ENCODE data around the gene CDK5R1.
"Not testable (repeated sequence)": the region's sequence is repeated elsewhere in the genome, so short reads cannot be mapped to it uniquely, and the experiment has no call there.

Gene CDK5R1

DNA sequence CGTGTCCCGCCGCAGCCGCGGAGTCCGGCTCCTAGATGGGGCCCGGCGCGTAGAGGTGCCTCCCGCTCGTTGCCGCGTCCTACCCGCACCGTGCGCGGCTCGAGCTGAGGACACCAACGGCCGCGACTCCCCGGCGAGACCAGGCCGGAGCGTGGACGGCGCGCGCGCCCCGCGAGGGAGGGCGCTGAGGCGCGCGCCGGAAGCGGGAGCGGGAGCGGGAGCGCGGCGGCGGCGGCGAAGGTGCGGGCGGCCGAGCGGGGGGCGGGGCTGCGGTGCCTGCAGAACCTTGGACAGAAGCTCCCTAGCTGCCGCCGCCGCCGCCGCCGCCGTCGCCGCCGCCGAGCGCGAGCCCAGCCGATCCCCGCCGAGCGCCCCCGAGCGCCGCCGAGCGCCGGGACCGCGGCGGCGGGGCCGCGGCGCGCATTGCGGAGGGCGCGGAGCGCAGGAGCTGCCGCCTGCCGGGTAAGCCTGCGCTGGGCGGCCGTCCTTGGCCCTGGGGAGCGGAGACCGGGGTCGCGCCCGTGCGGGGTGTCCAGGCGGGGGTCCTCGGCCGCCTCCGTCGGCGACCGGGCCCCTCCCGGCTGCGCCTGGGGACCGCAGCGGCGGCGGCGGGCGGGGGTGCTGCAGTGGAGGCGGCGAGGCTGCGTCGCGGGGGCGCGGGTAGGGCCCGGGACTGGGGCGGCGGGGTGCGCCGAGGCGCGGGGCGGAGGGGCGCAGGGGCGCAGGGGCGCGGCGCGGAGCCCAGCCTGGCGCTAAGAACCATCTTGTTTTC is at the start of gene CDK5R1:
Gene CDK5R1, plus strand, starts transcription at position 293 of the 772 bp plus-strand sequence. CDS start 628 bp downstream, outside the sequence.
- DNase-seq: peak; percentile 59

DNA sequence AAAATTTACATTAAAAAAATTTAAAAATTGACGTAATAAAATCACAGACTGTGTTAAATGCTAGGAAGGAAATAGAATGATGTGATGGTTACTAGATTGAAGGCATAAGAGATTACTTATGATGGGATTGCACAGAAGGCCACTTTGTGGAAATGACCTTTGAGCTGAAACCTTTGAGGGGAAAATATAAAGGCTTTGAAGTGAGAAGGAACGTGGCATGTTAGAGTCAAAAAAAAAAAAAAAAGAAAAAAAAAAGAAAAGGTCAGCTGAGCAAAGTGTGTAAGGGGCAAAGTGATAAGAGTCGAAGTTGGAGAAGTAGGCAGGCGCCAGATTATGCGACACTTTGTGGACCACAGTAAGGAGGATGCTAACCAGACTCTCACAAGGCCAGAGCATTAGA is 46.1 kb upstream of the CDK5R1 start:
- DNase-seq: no peak

DNA sequence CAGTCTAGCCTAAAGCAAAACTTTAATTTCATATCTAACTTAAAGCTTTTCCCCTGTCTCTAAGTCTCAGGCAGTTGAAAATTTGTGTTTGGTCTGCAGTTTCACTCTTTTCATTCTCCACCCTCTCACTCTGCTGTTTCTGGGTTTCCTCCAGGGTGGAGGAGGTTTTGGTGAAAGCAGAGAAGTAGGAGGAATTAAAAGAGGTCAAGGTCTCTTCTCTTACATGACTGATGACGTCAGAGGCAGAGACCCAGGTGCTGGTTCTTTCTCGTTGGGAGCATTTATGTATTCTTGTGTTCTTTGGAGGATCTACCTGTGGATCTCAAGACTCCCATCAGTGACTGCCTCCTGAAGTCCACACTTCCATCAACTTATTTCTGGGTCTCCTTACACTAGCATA is 44.9 kb upstream of the CDK5R1 start:
- no peak for DNase-seq

DNA sequence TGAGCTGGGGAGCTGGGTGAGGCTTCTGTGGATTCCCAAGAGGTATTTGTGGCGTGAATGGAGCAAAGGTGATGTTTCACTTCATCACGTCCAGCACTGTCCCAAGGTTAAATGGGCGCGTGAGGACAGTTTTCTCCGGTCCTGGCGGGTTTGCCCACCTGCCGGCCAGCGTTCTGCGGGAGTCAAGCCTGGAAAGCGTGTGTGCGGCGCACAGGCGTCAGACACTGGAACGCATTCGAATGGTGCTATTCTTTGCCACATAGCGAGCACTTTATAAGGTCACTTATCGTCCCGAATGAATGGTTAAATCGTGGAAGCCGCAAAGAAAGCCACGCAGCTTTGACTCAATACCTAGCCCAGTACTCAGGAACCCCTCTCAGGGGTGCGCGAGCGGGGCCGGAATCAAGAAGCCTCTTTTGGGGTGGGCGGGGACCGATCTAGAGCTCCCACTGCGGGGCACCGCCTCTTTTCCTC is 42.9 kb upstream of the CDK5R1 start:
- DNase-seq: no peak

DNA sequence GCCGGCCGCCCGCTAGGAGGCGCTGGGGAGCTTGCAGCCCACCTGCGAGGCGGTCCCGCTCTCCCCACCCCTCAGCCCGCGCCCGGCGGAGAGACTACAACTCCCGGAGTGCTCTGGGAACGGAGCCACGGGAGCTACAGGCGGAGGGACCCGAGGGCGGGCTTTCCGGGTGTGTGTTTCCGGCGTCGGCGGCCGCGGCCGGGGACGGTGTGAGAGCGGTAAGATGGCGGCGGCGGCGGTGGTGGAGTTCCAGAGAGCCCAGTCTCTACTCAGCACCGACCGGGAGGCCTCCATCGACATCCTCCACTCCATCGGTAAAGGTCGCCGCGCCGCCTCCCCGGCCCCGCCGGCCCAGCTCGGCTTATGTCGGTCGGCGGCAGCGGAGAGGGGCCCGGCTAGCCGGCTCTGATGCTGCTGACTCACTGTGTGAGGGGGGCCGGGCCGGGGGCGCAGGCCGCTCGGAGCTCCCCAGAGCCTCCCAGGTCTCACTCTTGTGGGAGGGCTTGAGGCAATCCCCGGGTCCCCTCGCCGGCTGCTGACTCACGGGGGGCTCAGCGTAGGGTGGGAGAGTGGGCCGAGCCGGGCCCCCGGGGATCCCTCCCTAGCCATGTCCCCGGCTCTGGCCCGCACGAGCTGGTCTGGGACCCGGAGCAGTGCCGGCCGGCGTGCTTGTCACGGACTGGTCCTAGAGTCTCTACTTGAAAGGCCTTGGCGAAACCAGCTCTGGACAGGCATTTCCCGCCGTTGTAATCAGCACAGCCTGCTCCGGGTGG is 42.3 kb upstream of the CDK5R1 start, which contains the start of gene PSMD11:
Gene PSMD11, plus strand, starts transcription at position 210 of the 773 bp plus-strand sequence. Its CDS starts 14 bp downstream, at position 224.
- peak; percentile 97 for DNase-seq

DNA sequence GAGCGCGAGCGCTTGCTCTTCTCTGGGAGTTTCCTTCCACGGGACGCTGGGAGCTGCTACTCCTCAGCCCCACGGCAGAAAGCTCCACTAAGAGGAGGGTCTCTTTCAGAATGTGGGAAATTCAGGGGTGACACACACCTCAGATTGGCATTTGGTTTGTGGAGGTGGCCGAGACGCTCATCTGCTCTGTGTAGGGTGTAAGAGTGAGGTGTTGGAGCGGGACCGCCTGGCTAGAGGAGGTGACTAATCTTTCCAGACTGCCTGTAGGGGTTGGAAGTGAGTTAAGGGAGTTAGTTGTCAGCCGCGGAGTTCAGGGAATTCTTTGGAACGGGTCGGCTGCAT is 41.7 kb upstream of the CDK5R1 start:
- DNase-seq: peak; percentile 57

DNA sequence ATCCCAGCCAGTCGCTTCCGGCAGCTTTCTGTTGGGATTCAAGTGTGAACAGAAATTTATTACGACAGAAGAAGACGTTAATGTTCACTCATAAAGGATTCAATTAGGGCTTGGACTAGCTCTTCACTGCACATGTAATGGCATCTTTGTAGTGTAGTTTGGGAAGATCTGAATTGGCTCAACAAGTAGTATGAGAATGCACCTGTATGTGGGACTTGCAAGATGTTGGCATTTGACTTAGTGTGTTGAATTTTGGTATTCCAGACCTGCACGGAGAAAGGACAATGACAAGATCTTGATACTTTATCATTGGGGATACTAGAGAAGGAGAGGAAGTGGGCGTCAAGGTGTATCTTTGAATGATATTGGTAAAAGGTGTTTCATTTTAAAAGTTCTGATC is 41.3 kb upstream of the CDK5R1 start:
- no peak for DNase-seq

DNA sequence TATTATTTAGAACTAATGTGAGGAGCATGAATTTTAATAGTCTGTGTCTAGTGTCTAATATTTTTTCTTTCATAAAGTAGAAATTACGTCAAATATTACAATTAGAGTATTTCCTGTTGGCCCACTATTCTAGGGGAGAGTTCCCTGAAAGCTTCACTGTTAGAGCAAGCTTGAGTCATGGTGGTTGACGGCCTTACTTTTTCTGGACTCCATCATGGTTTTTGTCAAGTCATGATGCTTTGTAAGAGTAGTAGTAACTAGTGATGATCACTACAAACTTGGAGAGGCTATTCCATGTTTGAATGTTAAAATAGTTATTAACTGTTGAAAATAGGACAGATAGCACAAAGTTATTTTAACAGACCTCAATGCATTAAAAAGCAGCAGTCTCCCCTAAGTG is 40.8 kb upstream of the CDK5R1 start:
- no peak for DNase-seq

DNA sequence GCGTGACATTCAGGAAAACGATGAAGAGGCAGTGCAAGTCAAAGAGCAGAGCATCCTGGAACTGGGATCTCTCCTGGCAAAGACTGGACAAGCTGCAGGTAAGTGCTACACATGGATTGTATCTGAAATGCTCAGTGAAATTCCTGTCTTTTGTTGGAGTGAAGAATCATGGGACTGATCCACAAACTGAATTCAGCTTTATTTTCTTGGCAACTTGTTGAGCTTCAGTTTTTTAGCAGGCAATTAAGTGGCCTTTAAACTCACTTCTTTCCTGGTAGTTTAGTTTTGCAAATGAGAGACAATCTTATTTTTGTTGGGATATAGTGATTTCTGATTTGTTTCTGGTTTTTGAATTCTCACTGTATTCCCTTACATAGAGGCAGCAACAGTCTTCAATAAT is 39.8 kb upstream of the CDK5R1 start:
- DNase-seq: no peak

DNA sequence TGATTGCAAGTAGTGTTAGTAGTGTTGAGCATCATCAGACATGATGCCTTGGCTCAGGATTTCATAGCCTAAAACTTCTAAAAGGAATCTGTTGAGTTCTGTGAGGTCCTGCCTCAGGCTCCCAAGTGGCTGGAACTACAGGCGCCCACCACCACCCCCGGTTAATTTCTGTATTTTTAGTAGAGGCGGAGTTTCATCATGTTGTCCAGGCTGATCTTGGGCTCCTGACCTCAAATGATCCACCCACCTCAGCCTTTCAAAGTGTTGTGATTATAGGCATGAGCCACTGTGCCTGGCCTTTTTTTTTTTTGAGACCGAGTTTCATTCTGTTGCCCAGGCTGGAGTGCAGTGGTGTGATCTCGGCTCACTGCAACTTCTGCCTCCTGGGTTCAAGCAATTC is 36.8 kb upstream of the CDK5R1 start:
- no peak for DNase-seq

DNA sequence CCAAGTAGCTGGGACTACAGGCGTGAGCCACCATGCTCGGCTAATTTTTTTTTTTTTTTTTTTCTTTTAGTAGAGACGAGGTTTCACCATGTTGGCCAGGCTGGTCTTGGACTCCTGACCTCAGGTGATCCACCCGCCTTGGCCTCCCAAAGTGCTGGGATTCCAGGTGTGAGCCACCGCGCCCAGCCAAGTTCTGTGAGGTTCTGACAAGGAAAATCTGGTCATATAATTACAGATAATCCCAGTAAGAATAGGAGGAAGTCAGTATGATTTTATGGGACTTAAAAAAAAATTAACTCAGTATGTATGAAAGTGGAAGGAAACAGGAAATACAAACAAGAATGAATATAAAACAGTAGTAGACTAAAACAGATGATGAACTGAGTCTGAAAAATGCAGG is 36.4 kb upstream of the CDK5R1 start:
- DNase-seq: not testable (repeated sequence)

DNA sequence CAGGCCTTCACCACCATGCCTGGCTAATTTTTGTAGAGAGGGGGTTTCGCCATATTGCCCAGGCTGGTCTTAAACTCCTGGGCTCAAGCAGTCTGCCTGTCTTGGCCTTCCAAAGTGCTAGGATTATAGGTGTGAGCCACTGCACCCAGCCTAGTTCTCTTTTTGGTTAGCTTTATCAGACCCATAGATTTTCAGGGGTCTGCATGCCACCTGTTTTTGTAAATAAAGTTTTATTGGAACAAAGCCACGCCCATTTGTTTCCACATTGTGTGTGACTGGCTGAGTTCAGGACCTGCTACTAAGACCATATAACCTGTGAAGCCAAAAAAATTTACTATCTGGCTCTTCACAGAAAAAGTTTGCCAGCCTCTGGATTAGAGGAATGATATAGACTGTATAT is 34.9 kb upstream of the CDK5R1 start:
- DNase-seq: no peak

DNA sequence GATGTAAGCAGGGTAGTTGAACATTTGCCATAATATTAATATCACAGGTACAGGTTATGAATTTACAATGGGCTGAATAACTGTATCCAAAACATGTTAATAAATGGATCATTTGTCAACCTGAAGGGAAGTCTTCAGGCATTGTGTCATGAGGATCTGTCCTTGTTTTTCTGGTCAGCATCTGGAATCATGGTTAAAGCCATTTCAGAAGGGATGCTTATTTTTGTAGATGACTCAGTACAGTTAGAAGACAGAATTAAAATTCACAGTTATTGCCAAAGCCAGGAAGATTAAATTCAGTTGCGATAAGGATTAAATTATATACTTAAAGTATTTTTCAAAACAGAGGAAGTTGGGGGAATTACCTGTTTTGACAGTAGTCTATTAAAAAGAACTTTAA is 34.5 kb upstream of the CDK5R1 start:
- DNase-seq: no peak

DNA sequence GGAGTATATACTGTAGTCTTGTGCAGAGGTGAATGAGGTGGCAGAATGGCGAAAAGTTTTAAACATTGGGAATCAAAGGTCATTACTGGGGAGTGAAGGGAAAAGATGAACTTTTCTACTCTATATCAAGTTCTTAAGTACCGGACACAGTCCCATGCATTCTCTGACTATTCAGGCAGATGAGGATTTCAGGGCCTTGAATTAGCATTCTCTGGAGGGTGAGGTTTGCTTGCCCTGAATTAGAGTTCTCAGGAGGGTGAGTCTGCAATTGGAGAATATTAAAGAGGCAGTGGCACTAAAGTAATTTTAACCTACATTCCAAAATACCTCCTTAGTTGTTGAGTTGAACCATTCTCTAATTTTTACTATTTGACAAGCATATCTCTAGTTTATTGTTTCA is 33.4 kb upstream of the CDK5R1 start:
- no peak for DNase-seq

DNA sequence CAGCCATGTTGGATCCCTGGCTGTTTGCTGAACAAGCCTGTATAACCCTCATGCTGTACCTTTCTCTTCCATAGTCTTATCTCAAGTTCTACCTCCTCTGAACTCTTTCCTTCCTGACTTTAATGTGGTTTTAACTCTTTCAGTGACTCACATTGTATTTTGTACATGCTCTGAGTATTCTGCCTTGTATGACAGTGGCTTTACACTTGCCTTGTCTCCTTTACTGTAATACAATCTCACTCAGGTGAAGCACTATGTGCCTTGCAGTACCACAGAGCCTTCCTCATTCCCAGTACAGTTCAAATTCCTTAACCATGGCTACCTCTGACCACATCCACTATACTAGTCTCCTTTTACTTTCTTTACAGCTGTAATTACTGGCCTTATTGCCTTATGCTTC is 28.4 kb upstream of the CDK5R1 start:
- DNase-seq: no peak

DNA sequence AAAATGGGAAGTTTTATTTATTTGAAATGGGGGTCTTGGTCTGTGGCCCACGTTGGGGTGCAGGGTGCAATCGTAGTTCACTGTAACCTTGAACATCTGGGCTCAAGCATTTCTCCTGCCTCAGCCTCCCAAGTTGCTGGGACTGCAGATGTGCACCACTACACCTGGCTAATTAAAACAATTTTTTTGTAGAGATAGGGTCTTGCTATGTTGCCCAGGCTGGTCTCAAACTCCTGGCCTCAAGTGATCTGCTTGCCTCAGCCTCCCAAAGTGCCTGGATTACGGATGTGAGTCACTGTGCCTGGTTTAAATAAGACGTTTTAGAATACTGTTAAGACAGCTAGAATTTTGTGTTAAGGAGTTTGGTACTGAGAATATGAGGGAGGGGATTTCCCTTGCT is 26.7 kb upstream of the CDK5R1 start:
- DNase-seq: no peak

DNA sequence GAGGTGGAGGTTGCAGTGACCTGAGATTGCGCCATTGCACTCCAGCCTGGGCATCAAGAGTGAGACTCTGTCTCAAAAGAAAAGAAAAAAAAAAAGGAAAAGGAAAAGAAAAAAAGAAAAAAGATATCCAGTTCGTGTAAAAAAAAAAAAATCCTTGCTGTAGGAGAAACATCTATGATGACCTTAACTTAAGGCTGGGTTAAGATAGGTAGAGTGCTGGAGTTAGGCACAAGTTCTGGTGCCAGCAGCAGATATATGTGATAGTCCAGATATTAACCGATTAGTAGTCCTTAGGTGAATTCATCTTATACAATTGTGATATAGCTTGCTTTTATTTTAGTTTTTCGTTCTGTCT is 25.3 kb upstream of the CDK5R1 start:
- DNase-seq: no peak

DNA sequence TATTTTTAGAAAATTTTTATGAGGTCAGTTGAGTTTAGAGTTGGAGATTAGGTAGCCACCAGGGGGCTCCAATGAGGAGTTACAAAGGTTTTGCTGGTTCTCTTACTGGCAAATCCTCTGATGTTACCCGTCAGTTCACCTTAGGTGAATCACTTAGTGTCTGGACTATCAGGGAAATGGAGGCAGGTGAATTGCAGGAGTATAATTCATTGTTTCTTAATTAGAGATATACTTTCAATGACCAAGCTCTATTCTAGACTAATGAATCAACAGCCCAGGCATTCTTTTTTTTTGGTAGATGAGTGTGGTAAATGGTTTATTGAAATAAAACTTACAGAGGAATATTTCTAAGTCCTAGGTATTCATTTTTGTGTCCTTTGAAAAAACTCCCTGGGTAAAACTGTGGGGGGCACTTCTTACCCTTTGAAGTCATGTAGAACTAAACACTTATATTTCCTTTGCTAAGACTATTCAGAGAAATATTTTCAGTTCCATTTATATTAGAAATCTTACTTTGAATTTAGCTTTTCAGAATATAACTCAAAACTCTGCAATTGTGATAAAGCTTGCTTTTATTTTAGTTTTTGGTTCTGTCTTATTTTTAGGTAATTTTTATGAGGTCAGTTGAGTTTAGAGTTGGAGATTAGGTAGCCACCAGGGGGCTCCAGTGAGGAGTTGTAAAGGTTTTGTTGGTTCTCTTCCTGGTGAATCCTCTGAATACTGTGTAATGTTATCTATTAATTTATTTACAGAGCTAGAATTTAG is 24.8 kb upstream of the CDK5R1 start:
- DNase-seq: peak; percentile 52

DNA sequence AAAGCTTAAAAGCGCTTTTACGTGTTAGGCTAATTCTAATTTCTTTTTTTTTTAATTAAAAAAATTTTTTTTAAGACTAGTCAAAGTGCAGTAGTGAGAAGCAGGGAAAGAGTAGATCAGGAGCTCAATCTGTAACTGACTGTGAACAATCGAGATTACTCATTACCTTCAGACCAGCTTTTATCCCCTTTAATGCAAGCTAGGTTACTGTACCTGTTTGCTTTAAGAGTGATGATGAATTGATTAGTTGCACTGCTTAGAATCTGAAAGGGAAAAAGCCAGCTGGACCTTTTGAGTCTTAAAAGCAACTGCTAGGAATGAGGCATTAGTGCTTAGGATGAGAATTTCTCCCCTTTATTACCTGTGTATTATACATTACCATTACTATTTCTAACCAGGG is 23.5 kb upstream of the CDK5R1 start:
- DNase-seq: no peak

DNA sequence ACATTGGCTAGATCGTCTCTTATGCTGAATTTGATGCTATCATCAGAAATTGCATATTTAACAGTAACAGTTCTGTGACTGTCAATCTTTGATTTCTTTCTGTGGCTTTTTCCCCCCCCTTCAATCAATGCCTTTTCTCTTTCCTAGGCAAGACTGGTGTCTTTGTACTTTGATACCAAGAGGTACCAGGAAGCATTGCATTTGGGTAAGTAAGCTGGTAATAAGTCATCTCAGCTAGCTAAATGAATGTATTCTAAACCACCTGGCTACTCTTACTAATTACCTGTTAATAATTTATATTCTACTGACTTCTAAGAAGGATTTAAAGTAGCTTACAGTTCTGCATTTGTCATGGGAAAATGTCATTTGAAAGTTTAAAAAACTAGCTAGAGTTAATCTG is 22.4 kb upstream of the CDK5R1 start:
- no peak for DNase-seq

DNA sequence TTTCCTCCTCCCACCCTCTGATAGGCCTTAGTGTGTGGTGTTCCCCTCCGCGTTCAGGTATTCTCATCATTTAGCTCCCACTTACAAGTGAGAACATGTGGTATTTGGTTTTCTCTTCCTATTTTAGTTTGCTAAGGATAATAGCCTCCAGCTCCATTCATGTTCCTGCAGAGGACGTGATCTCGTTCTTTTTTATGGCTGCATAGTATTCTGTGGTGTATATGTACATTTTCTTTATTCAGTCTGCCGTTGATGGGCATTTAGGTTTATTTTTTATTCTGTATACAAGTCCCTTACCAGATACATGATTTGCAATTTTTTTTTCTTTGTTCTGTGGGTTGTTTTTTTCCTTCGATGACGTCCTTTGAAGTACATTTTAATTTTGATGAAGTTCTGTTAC is 18.8 kb upstream of the CDK5R1 start:
- no peak for DNase-seq

DNA sequence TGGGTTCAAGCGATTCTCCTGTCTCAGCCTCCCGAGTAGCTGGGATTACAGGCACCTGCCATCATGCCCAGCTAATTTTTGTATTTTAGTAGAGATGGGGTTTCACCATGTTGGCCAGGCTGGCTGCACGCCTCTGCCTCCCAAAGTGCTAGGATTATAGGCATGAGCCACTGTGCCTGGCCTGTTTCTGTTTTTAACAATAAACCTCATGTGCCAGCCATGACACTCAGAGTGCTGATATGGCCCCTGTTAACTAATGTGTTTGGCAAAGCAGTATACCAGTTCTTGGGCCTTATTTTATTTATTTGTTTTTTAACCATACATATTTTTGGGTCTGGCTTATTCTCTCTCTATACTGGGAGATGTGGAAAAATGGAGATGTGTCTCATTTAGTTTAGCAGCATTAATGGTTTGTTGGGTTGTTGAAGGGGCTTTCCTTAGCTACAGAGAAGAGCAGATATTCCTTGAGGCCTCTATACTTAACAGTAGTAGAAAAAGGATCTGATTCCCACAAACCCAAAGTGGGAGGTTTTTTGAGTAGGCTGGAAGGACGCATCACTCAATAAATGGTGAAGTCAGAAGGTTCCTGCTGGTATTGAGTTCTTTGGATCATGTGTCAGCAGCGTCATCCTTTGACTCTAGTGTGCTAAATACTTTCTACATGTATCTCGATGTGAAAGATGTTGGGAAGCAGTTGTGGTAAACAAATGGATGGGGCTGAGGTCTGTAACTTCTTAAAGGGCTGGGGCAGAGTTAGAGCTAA is 16.2 kb upstream of the CDK5R1 start:
- DNase-seq: no peak

DNA sequence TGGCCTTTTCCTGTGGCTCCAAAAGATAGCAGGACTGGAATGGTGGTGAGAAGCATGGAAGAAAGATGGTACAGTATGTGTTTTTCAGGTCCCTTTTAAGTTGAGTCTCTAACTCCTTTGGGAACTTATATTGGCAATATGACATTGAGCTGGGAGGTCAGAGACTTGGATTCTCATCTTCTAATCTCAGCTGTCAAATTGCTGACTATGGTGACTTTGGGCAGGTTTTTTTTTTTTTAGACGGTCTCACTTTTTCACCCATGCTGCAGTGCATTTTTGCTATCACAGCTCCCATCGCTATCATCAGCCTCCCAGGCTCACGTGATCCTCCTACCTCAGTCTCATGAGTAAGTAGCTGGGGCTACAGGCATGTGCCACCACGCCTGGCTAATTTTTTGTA is 15.1 kb upstream of the CDK5R1 start:
- DNase-seq: no peak
